ENCODE data around the gene ASB3.
"Not testable (repeated sequence)": the region's sequence is repeated elsewhere in the genome, so short reads cannot be mapped to it uniquely, and the experiment has no call there.

The ASB3 gene

GRCh38 chr2:53767405-53768241, 19.1 kb downstream of the ASB3 start, which contains the start of gene CHAC2 (continued):
- TF ChIP-seq ZEB2 (tag by site-specific recombination; IDR thresholded peaks at IDR 0.05) (peak; percentile 77; the same call in 1 of the 2 replicates), ZNF76 (tag by site-specific recombination; IDR thresholded peaks at IDR 0.05; ENCODE audit: borderline replicate concordance, low read depth) (peak; percentile 92), SP3 (tag by site-specific recombination; IDR thresholded peaks at IDR 0.05) (no peak; the same call in 1 of the 2 replicates), ZNF335 (tag by site-specific recombination; conservative IDR thresholded peaks at IDR 0.05) (peak; percentile 90), GLI4 (tag by site-specific recombination; IDR thresholded peaks at IDR 0.05) (no peak), ZFP37 (tag by site-specific recombination; IDR thresholded peaks at IDR 0.05) (0 out of 2 replicates have a peak, but pooled peaks have one; percentile 18), ZNF121 (tag by site-specific recombination; IDR thresholded peaks at IDR 0.05) (no peak), ZNF324 (tag by site-specific recombination; IDR thresholded peaks at IDR 0.05) (no peak), ZNF488 (tag by site-specific recombination; IDR thresholded peaks at IDR 0.05) (no peak), ZNF692 (tag by site-specific recombination; IDR thresholded peaks at IDR 0.05) (0 out of 2 replicates have a peak, but pooled peaks have one; percentile 17)

GRCh38 chr2:53765767-53766166, 21.0 kb downstream of the ASB3 start:
- Histone ChIP-seq H3K4me3 (ENCODE audit: low read depth, low read length) (no peak overlapping the region), H3K27ac (ENCODE audit: extremely low read depth, low read depth, low read length) (no peak overlapping the region), H3K36me3 (ENCODE audit: control insufficient read depth in 2 of 2, insufficient read depth in 1 of 2, low read length in 2 of 2) (peaks cover 5 to 37% of the 10 kb centered on the region in 2 experiments; a peak in 2 of 3 replicates), H3K4me1 (ENCODE audit: control insufficient read depth, insufficient read depth, low read length) (0 out of 2 replicates have a peak, but pooled peaks cover 6% of the 10 kb centered on the region), H3K9me3 (ENCODE audit: control insufficient read depth, insufficient read depth, low read depth, low read length) (no peaks in the 10 kb centered on the region)
- POLR2A ChIA-PET: no interaction called here
- TF ChIP-seq RBAK (tag by site-specific recombination; IDR thresholded peaks at IDR 0.05): no peak
- TF ChIP-seq ZNF585B (tag by site-specific recombination; IDR thresholded peaks at IDR 0.05): no peak
- no peak for TF ChIP-seq ZNF530 (tag by site-specific recombination; IDR thresholded peaks at IDR 0.05; ENCODE audit: low read depth)
- TF ChIP-seq ZNF121 (tag by site-specific recombination; IDR thresholded peaks at IDR 0.05): no peak
- TF ChIP-seq EGR2 (tag by site-specific recombination; IDR thresholded peaks at IDR 0.05; ENCODE audit: low read depth): no peak
- no peak for TF ChIP-seq ELK4 (IDR thresholded peaks at IDR 0.05; ENCODE audit: borderline replicate concordance, low read depth, low read length)
- TF ChIP-seq ZNF843 (tag by site-specific recombination; IDR thresholded peaks at IDR 0.05): no peak
- TF ChIP-seq ZNF48 (tag by site-specific recombination; IDR thresholded peaks at IDR 0.05): no peak
- TF ChIP-seq ZNF175 (tag by site-specific recombination; IDR thresholded peaks at IDR 0.05): no peak
- TF ChIP-seq ZNF76 (tag by site-specific recombination; IDR thresholded peaks at IDR 0.05; ENCODE audit: borderline replicate concordance, low read depth): no peak
- no peak for TF ChIP-seq ZNF639 (tag by site-specific recombination; IDR thresholded peaks at IDR 0.05)
- TF ChIP-seq ZNF26 (tag by site-specific recombination; IDR thresholded peaks at IDR 0.05): no peak
- TF ChIP-seq GLI4 (tag by site-specific recombination; IDR thresholded peaks at IDR 0.05): no peak
- no peak for TF ChIP-seq ZBTB7A (tag by site-specific recombination; IDR thresholded peaks at IDR 0.05; ENCODE audit: low read depth)
- no peak for TF ChIP-seq ZBTB17 (tag by site-specific recombination; IDR thresholded peaks at IDR 0.05)
- no peak for TF ChIP-seq ZNF555 (tag by site-specific recombination; conservative IDR thresholded peaks at IDR 0.05)
- CTCF ChIA-PET: interaction anchor here (0.5 kb wide), 1 partner anchor 14 kb away, joined by 3 read pairs; no protein-coding TSS in a partner anchor

GRCh38 chr2:53757206-53757605, 29.5 kb downstream of the ASB3 start:
- H3K4me1 ChIP-seq (ENCODE audit: control insufficient read depth, insufficient read depth, low read length); POLR2A ChIA-PET; H3K4me3 ChIP-seq (ENCODE audit: low read depth, low read length); H3K9me3 ChIP-seq (ENCODE audit: control insufficient read depth, insufficient read depth, low read depth, low read length); H3K27ac ChIP-seq (ENCODE audit: extremely low read depth, low read depth, low read length); CTCF ChIA-PET: not testable (repeated sequence)
- peaks cover 4 to 35% of the 10 kb centered on the region in 2 experiments; a peak in 2 of 3 replicates for H3K36me3 ChIP-seq (ENCODE audit: control insufficient read depth in 2 of 2, insufficient read depth in 1 of 2, low read length in 2 of 2)

All from HEK293 (cell line).